Smooth muscle cell (in vitro differentiated cells): Measurements from ENCODE around the gene IPPK. TPM values are rescaled to one million over a fixed set of nuclear protein-coding genes. Genes with fewer than 3 reads are reported as not detected.

Experiments
- DNase-seq: peaks from one replicate; lab custom pipeline; 2025; ENCODE audit not compliant: unreplicated experiment; lab: John Stamatoyannopoulos, UW
- H2AFZ ChIP-seq: fragments of 200-600 bp; sonication (generic); 2 replicates; pipeline ENCODE4 v1.6.0; 2016; ENCODE audit warnings: antibody characterized with exemption, low read depth, mild to moderate bottlenecking
- H3F3A ChIP-seq: fragments of 200-600 bp; sonication (generic); 2 replicates; pipeline ENCODE4 v1.6.0; 2017; ENCODE audit warnings: antibody characterized with exemption, low read depth
- H3K27ac ChIP-seq: fragments of 200-600 bp; sonication (generic); 2 replicates; pipeline ENCODE4 v1.5.1; 2016; ENCODE audit warnings: low read depth, mild to moderate bottlenecking
- H3K27me3 ChIP-seq: fragments of 200-600 bp; sonication (generic); 2 replicates; pipeline ENCODE4 v1.6.1; 2016; ENCODE audit warnings: low read depth, mild to moderate bottlenecking
- H3K36me3 ChIP-seq: fragments of 200-600 bp; sonication (generic); 2 replicates; pipeline ENCODE4 v1.5.1; 2016; ENCODE audit warnings: low read depth
- H3K4me1 ChIP-seq: fragments of 200-600 bp; sonication (generic); 2 replicates; pipeline ENCODE4 v1.5.1; 2016; ENCODE audit warnings: low read depth
- H3K4me2 ChIP-seq: fragments of 200-600 bp; sonication (generic); 2 replicates; pipeline ENCODE4 v1.6.0; 2016; ENCODE audit warnings: mild to moderate bottlenecking
- H3K4me3 ChIP-seq: fragments of 200-600 bp; sonication (generic); 2 replicates; pipeline ENCODE4 v1.5.1; 2016; ENCODE audit warnings: mild to moderate bottlenecking
- H3K79me2 ChIP-seq: fragments of 200-600 bp; sonication (generic); 2 replicates; pipeline ENCODE4 v1.6.0; 2016; ENCODE audit warnings: low read depth, mild to moderate bottlenecking
- H3K9ac ChIP-seq: fragments of 200-600 bp; sonication (generic); 2 replicates; pipeline ENCODE4 v1.6.0; 2016; ENCODE audit warnings: low read depth
- H3K9me3 ChIP-seq: fragments of 200-600 bp; sonication (generic); replicated peaks from 2 replicates; pipeline ENCODE4 v1.5.1; 2016; ENCODE audit warnings: low read depth
- H4K20me1 ChIP-seq: fragments of 200-600 bp; sonication (generic); 2 replicates; pipeline ENCODE4 v1.6.0; 2016; ENCODE audit warnings: low read depth
- WGBS: methylation state at CpG from one replicate; pipeline ENCODE4 v1.1.7; 2016; ENCODE audit warnings: low lambda C conversion rate; 5-methylcytosine and 5-hydroxymethylcytosine counted together
- polyA plus RNA-seq: library from polyadenylated mRNA; unstranded; fragments of >200 nt; fragmentation: Nextera tagmentation; extraction: Ambion mirVana; gene quantifications from 2 replicates; pipeline ENCODE4 v1.2.1, GENCODE V29; 2016
- total RNA-seq: library from RNA; depleted of rRNA; stranded (reverse); fragments of >200 nt; gene quantifications from 2 replicates; pipeline ENCODE4 v1.2.3, GENCODE V29; 2014
- TF ChIP-seq, protein P1 (sequence below): fragments of 200-600 bp; sonication (generic); IDR thresholded peaks from 2 replicates; pipeline ENCODE4 v1.5.1; 2017; ENCODE audit warnings: borderline replicate concordance, mild to moderate bottlenecking, antibody characterized with exemption; ENCODE audit not compliant: insufficient read depth, poor library complexity, severe bottlenecking

Gene IPPK
- total and polyA plus RNA-seq, 2 experiments from 2014 or later = 9.4 to 22.1 TPM

DNA sequence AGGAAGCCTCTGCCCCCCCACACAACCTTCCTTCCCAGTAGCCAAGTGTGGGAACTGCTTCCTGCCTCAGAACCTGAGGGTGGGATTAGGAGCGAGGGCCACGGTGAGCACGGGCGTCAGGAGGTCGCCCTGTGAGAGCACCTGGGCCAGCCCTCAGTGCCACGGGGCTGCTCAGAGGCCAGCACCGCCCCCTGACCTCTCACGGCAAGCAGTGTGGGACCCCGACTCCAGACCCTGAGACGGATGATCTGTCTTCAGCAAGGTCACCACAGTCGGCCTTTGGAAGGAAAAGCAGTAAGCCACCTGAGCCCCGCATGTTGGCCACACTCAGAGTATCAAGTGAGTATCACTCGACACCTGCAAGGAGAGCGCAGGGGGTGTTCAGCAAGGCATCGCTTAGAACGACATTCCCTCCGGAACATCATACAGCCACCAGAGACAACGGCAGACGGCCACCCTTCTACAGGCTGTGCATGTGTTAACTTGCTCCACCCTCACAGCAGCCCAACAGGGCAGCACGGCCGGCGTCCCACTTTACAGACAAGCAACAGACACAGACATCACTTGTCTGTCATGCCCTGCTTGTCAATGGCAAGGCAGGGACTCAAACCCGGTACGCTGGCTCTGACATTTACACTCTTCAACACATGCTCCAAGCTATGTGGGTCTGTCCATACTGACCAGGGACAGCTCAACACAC, 50.2 kb downstream of the IPPK start:
- Histone ChIP-seq H3K9me3 (no peaks in the 10 kb centered on the region), H3K4me3 (no peak overlapping the region), H3K4me2 (no peak overlapping the region), H4K20me1 (no peaks in the 10 kb centered on the region), H3K4me1 (no peaks in the 10 kb centered on the region), H3K27me3 (no peaks in the 10 kb centered on the region), H2AFZ (no peak overlapping the region), H3K27ac (no peak overlapping the region), H3K9ac (no peak overlapping the region), H3F3A (no peaks in the 10 kb centered on the region), H3K36me3 (peaks cover 5% of the 10 kb centered on the region), H3K79me2 (no peaks in the 10 kb centered on the region)
- TF ChIP-seq, protein P1, sequence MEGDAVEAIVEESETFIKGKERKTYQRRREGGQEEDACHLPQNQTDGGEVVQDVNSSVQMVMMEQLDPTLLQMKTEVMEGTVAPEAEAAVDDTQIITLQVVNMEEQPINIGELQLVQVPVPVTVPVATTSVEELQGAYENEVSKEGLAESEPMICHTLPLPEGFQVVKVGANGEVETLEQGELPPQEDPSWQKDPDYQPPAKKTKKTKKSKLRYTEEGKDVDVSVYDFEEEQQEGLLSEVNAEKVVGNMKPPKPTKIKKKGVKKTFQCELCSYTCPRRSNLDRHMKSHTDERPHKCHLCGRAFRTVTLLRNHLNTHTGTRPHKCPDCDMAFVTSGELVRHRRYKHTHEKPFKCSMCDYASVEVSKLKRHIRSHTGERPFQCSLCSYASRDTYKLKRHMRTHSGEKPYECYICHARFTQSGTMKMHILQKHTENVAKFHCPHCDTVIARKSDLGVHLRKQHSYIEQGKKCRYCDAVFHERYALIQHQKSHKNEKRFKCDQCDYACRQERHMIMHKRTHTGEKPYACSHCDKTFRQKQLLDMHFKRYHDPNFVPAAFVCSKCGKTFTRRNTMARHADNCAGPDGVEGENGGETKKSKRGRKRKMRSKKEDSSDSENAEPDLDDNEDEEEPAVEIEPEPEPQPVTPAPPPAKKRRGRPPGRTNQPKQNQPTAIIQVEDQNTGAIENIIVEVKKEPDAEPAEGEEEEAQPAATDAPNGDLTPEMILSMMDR = no peak
- no peak for DNase-seq
- WGBS = 95% methylated on average over 24 of the region's 24 CpGs

GRCh38 chr9:92618633-92619225, 51.2 kb downstream of the IPPK start:
- H2AFZ ChIP-seq = no peak overlapping the region
- H3K4me1 ChIP-seq = no peaks in the 10 kb centered on the region
- no peaks in the 10 kb centered on the region for H3K36me3 ChIP-seq
- WGBS = 96% methylated on average over 10 of the region's 10 CpGs
- H3K4me2 ChIP-seq = no peak overlapping the region
- H4K20me1 ChIP-seq = no peaks in the 10 kb centered on the region
- no peak overlapping the region for H3K9ac ChIP-seq
- H3K79me2 ChIP-seq = no peaks in the 10 kb centered on the region
- H3K9me3 ChIP-seq = no peaks in the 10 kb centered on the region
- no peak for DNase-seq
- no peaks in the 10 kb centered on the region for H3K27me3 ChIP-seq
- TF ChIP-seq, protein P1 = no peak
- no peak overlapping the region for H3K4me3 ChIP-seq
- H3K27ac ChIP-seq = no peak overlapping the region
- H3F3A ChIP-seq = no peaks in the 10 kb centered on the region

- Histone ChIP-seq H3K27ac (no peak overlapping the region), H3K4me1 (no peaks in the 10 kb centered on the region), H3F3A (no peaks in the 10 kb centered on the region), H3K9me3 (no peaks in the 10 kb centered on the region), H3K4me2 (no peak overlapping the region), H3K27me3 (no peaks in the 10 kb centered on the region), H3K79me2 (no peaks in the 10 kb centered on the region), H2AFZ (no peak overlapping the region), H3K36me3 (no peaks in the 10 kb centered on the region), H3K9ac (no peak overlapping the region), H3K4me3 (no peak overlapping the region), H4K20me1 (no peaks in the 10 kb centered on the region)
- DNase-seq = no peak
- WGBS = 92% methylated on average over 11 of the region's 11 CpGs
- TF ChIP-seq, protein P1 = no peak
Measured at GRCh38 chr9:92617951-92618510, 51.9 kb downstream of the IPPK start.
